Kidney (tissue), 14 donors: ENCODE measurements around the gene PPCDC. TPM values are rescaled to one million over a fixed set of nuclear protein-coding genes. Genes with fewer than 3 reads are reported as not detected.

Experiments
- DNase-seq, 5 donors: peaks; one replicate each; pipeline ENCODE4 v3.0.0-alpha.2; 2013 to 2020
- FAIRE-seq: peaks from 2 replicates; lab custom pipeline; 2012; peaks lifted over from hg19 to GRCh38; lab: Jason Lieb, UNC
- H3K27ac ChIP-seq, 2 donors: one replicate each; pipeline ENCODE4 v1.7.0; 2013; ENCODE audit warnings: low read depth in 2 of 2, low read length in 2 of 2, inconsistent platforms in 1 of 2
- H3K27me3 ChIP-seq: one replicate; pipeline ENCODE4 v1.7.1; 2013; ENCODE audit warnings: low read length, inconsistent platforms; ENCODE audit not compliant: control insufficient read depth, insufficient read depth
- H3K36me3 ChIP-seq, 3 donors: one replicate each; pipeline versions ENCODE4 v1.7.0 to v1.7.1; 2013; ENCODE audit warnings: low read length in 3 of 3, control low read depth in 1 of 3, inconsistent platforms in 1 of 3; ENCODE audit not compliant: insufficient read depth in 3 of 3, control insufficient read depth in 2 of 3
- H3K4me1 ChIP-seq, 3 donors: one replicate each; pipeline versions ENCODE4 v1.7.0 to v1.7.1; 2013; ENCODE audit warnings: low read length in 3 of 3, inconsistent platforms in 1 of 3, low read depth in 1 of 3; ENCODE audit not compliant: control insufficient read depth in 2 of 3, insufficient read depth in 2 of 3
- H3K4me3 ChIP-seq, 3 donors: one replicate each; pipeline versions ENCODE4 v1.7.0 to v1.8.1; 2013; ENCODE audit warnings: low read length in 3 of 3, control low read depth in 1 of 3, inconsistent platforms in 1 of 3
- H3K9ac ChIP-seq, 3 donors: one replicate each; pipeline versions ENCODE4 v1.7.0 to v1.7.1; 2013; ENCODE audit warnings: low read length in 3 of 3, control low read depth in 1 of 3, inconsistent platforms in 1 of 3
- H3K9me3 ChIP-seq, 3 donors: one replicate each; pipeline versions ENCODE4 v1.7.0 to v1.7.1; 2013; ENCODE audit warnings: low read length in 3 of 3, control low read depth in 1 of 3, inconsistent platforms in 1 of 3; ENCODE audit not compliant: control insufficient read depth in 2 of 3, insufficient read depth in 1 of 3
- CTCF ChIP-seq: IDR thresholded peaks from 3 replicates; pipeline ENCODE4 v1.5.1; 2012; ENCODE audit warnings: mild to moderate bottlenecking, moderate library complexity, borderline replicate concordance; ENCODE audit not compliant: insufficient read depth; ENCODE audit errors: extremely low read depth
- intact Hi-C: fragments of 100-400 bp; cut with DNase I; formaldehyde crosslinking; loops from one replicate; pipeline ENCODE4 v1.11.1; 2022
- polyA plus RNA-seq: library from polyadenylated mRNA; stranded (reverse); fragments of 350-450 nt; fragmentation: Illumina TruSeq; extraction: RNeasy Lipid Tissue Mini Kit (QIAGEN cat#74804); gene quantifications from one replicate; pipeline ENCODE4 v1.2.3, GENCODE V29; 2014; ENCODE audit warnings: low read depth, low replicate concordance; ENCODE audit not compliant: insufficient read depth
- total RNA-seq: library from RNA; stranded (reverse); fragmentation: NEBNext Ultra II Directional; extraction: Animal tissue kit (Norgen Biotek cat#: 25700); gene quantifications from one replicate; pipeline ENCODE4 v1.2.1, GENCODE V29; 2021
- donor health status: control.
- donor health status: control.
- donor health status: control.
- donor health status: control.
- donor health status: control.
- donor health status: DM: yes; HTN: yes; CAD: no.
- donor health status: Normal renal cell carcinoma (clear cell type).

Gene PPCDC
- total and polyA plus RNA-seq, 2 donors from 2014 or later = 16.3 to 25.3 TPM

DNA sequence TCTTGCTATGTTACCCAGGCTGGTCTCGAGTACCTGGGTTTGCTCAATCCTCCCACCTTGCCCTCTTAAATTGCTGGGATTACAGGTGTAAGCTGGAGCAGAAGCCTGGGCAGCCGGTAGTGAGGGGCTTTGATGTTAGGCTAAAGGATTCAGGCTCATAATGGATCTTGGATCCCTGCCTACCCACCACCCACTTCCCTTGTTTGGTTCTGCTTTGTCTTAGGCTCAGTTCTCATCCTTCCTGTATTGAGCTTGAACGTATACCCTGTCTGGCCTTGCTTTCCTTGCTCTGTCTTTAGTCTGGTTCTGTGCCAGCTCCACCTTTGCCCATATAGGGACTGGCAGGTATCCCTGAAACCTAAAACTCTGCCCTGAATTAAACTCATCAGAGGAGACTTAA, 1.7 kb downstream of the PPCDC start:
- Histone ChIP-seq H3K4me1 (peaks cover 0 to 22% (median 12%) of the 10 kb centered on the region in 3 donors), H3K36me3 (no peaks in the 10 kb centered on the region), H3K9me3 (no peaks in the 10 kb centered on the region), H3K4me3 (no peak overlapping the region), H3K27ac (no peak overlapping the region), H3K27me3 (no peaks in the 10 kb centered on the region), H3K9ac (no peak overlapping the region)
- no peak for FAIRE-seq
- no peak for DNase-seq
- intact Hi-C loops = loop anchor here (5.0 kb wide), 1 partner anchor 182 kb away; no protein-coding TSS in a partner anchor
- no peak for TF ChIP-seq CTCF

DNA sequence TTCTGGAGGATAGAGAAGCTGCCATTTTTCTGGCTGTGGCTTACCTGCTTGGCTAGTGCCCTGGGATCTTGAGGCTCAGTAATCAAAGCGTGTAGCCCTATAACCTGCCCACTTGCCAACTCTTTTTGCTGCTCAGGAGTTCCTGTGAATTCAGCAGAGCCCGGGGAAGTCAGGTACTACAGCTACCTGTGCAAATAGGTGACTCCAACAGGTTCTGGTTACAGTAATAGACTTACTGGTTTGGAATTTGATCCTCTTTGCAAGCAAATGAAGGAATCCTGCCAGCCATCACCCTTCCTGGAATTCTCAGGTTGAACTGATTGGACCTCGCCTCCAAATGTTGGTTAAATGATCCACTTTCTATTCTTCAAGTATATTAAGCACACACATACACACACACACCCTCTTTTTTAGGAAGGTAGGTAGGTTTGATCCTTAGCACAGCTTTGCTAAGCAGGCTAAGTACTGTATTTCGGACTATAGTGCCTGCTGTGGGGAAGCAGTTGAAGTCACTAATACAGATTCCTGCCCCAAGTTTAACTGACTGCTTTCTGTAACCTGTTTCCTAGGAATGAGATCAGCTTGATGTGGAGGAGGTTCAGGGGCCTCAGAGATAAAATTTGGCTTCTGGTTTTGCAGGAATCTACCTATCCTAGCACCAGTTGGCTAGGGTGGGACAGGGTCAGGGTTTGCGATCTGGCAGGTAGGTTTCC, 2.3 kb downstream of the PPCDC start:
- no peaks in the 10 kb centered on the region for H3K9me3 ChIP-seq
- H3K36me3 ChIP-seq = no peaks in the 10 kb centered on the region
- peaks cover 0 to 27% (median 12%) of the 10 kb centered on the region in 3 donors for H3K4me1 ChIP-seq
- DNase-seq = no peak
- H3K9ac ChIP-seq = no peak overlapping the region
- H3K27ac ChIP-seq = no peak overlapping the region
- no peaks in the 10 kb centered on the region for H3K27me3 ChIP-seq
- no peak overlapping the region for H3K4me3 ChIP-seq
- FAIRE-seq = no peak
- no peak for TF ChIP-seq CTCF
- intact Hi-C loops = loop anchor here (5.0 kb wide), 1 partner anchor 182 kb away; no protein-coding TSS in a partner anchor

- H3K36me3 ChIP-seq = no peaks in the 10 kb centered on the region
- H3K9me3 ChIP-seq = no peaks in the 10 kb centered on the region
- no peaks in the 10 kb centered on the region for H3K27me3 ChIP-seq
- DNase-seq (peak in 1 of 5 donors; percentile 55), FAIRE-seq (no peak)
- intact Hi-C loops = loop anchor here (5.0 kb wide), 1 partner anchor 180 kb away; no protein-coding TSS in a partner anchor
- H3K27ac ChIP-seq = no peak overlapping the region
- H3K9ac ChIP-seq = no peak overlapping the region
- peaks cover 0 to 27% (median 12%) of the 10 kb centered on the region in 3 donors for H3K4me1 ChIP-seq
- no peak overlapping the region for H3K4me3 ChIP-seq
- TF ChIP-seq CTCF = no peak
Observed at GRCh38 chr15:75027551-75027950, 4.2 kb downstream of the PPCDC start.
